Stimulated activated CD8-positive, alpha-beta memory T cell treated with anti-CD3 and anti-CD28 coated beads, Interleukin-7, amount 100 ng/mL, for 4 hours (primary cell): ENCODE data around the gene RFX1.
"Not testable (repeated sequence)": the region's sequence is repeated elsewhere in the genome, so short reads cannot be mapped to it uniquely, and the experiment has no call there.

Experiments used
- DNase-seq, 2 donors: peaks; one replicate each; pipeline ENCODE4 v3.0.0-alpha.2; 2020; ENCODE audit warnings: low read depth in 2 of 2

RFX1 gene

GRCh38 chr19:13979244-13979615, 26.9 kb downstream of the RFX1 start:
- DNase-seq, result no peak

DNA sequence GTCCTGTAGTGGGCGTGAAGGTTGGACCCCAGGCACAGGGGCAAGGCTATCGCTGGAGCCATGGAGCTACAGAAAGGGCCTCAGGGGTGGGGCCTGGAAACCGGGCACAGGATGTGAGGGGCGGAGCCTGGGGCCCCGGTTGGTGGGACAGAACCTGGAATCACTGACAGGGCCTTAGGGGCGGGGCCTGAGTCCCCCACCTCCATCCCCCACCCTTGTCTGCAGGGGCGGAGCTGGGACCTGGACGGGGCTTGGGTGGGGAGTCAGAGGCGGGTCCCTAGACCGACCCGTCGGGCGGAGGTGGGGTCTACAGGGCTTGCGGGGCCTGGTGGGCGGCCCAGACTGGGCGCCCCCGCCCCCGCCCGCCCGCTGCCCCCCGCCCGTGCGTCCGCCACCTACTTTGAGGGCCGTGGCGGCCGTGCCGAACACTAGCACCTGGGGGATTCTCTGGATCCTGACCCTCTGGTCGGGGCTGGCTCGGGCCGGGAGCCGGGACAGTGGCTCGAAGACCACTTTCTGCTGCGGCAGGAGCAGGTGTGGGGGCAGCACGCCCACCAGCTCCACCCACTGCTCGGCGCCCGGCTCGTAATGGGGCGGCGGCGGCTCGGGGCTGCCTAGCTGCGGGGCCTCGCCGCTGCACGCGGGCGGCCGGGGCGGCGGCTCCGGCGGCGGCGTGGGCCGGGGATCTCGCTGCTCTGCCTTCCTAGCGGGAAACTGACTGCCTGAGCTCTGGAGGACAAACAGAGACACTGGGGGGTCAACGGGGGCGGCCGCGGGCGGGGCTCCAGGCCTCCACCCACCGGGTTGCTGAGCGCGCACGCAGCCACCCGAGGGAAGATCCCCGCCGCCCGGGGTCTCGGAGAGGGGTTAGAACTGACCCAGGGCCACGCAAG, 27.5 kb downstream of the RFX1 start:
- DNase-seq, result peak in 1 of 2 donors; percentile 36

DNA sequence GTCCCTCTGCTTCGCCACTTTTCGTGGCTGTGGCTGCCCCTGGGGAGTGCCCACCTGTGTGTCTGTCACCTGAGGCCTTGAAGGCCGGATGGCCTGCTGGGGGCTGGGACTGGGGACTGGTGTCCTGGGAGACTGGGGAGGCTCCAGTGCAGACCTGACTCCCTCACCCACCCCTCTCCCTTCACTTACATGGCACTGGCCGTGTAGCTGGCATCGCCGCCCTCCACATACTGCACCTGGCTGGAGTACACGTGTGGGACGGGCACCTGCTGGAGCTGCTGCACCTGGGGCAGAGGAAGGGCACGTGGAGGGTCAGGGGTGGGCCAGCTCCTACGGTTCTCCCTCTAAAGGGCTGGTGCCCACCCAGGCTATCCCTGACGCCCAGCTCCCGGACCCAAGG, 28.3 kb downstream of the RFX1 start:
- DNase-seq, result no peak

DNA sequence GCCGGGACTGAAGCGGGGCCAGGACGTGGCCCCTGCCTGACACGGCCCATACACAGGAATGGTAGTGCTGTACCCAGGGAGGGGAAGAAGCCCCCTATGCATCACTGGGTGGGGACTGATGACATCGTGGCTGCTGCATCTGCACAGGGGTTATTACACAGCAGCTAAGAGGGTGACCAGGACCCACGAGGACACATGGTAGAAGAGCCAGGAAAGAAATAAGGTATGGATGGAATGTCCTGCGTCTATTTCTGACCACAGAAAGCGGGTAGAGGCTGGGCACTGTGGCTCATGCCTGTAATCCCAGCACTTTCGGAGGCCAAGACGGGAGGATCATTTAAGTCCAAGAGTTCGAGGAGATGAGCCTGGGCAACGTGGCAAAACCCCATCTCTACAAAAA, 29.7 kb downstream of the RFX1 start:
- no peak for DNase-seq

- DNase-seq, result no peak
Observed at GRCh38 chr19:13975870-13976269, 30.2 kb downstream of the RFX1 start.

GRCh38 chr19:13974073-13974472, 32.0 kb downstream of the RFX1 start:
- no peak for DNase-seq

DNA sequence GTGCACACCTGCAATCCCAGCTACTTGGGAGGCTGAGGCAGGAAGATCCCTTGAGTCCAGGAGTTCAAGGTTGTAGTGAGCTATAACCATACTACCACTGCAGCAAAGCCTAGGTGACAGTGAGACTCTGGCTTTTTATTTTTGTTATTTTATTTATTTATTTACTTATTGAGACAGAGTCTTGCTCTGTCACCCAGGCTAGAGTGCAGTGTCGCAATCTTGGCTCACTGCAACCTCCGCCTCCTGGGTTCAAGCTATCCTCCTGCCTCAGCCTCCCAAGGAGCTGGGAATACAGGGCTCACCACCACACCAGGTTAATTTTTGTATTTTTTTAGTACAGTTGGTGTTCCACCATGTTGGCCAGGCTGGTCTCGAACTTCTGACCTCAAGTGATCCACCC, 32.6 kb downstream of the RFX1 start:
- DNase-seq, result not testable (repeated sequence)

- DNase-seq, result no peak
Observed at GRCh38 chr19:13972368-13973155, 33.6 kb downstream of the RFX1 start.

GRCh38 chr19:13971868-13972267, 34.3 kb downstream of the RFX1 start:
- DNase-seq, result not testable (repeated sequence)

- DNase-seq, result no peak
Observed at GRCh38 chr19:13969897-13970296, 36.2 kb downstream of the RFX1 start.

GRCh38 chr19:13968999-13969398, 37.1 kb downstream of the RFX1 start:
- no peak for DNase-seq

DNA sequence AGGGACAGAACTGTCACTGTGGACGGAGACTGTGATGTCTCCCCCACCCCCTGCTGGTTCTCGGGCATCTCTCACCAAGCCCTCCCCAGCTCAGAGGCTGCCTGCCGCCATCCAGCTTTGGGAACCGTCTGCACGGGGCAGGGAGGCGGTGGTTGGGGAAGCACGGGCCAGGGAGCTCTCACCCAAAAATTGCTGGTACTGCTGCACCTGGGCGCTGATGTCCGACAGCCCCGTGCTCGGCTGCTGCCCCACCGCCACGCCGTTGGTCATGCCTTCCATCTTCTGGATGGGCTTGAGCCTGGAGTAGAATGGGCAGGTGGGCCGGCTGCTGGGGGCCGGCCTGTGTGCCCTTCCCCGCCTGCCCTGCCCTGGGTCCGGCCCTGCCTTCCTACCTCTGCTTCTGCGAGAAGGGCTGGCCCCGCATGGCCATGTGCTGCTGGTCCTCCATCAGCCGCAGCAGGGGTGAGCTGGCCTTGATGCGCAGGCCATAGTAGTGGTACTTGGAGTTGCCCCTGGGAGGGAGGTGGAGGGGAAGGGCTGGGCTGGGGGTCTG, 37.7 kb downstream of the RFX1 start:
- no peak for DNase-seq

GRCh38 chr19:13967206-13967605, 38.9 kb downstream of the RFX1 start:
- DNase-seq, result not testable (repeated sequence)

- no peak for DNase-seq
Observed at GRCh38 chr19:13966684-13967128, 39.4 kb downstream of the RFX1 start.

DNA sequence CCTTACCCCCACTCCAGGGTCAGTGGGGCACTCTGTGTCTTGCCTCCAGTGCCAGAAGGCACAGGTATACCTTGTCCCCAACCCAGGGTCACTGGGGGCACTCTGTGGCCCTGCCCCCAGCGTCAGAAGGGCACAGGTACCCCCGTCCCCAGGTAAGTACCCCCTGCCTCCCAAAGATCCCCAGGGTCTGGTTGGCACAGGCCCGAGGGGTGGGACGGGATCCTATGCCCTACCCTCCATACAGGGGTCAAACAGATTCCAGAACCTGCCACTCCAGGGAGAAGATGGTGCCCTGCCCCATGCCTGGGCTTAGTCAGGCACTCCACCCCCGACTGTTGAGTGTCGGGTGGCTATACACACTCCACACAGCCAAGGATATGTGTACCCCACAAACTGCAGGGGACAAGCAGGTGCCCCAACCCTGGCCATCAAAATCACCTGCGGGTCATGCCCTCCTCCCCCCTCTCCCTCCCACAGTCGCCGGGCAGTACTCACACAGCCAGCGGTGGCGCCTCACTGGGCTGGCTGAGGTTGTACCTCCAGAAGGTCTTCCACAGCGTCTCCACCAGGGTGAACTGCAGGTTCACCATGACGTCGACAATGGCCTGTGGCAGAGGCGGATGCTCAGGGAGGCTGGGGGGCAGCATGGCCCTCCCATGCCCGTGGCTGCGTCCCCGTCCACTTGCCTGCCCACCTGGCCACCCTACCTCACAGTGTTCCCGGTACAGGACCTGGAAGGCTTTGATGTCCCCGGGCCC, 40.0 kb downstream of the RFX1 start:
- DNase-seq, result no peak

- no peak for DNase-seq
Observed at GRCh38 chr19:13965377-13965896, 40.7 kb downstream of the RFX1 start.

DNA sequence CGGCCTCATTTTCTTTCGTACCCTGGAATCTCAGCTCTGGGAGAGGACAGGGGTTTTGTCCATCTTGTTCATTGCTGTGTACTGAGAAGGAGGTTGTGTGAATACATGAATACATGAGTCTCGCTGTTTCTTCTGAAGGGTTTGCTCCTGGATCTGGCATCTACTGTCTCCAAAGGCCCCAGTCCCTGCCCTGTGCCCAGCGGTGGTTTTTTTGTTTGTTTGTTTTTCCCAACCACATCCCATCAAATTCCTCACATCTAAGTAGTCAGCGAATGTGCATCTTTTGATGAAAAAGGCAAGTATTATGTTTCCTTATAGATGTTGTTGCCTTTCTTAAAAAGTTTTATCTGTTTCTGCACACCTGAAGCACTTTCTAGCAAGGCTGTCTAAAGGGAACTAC, 41.3 kb downstream of the RFX1 start:
- DNase-seq, result no peak

- no peak for DNase-seq
Observed at GRCh38 chr19:13963603-13964105, 42.5 kb downstream of the RFX1 start.

DNA sequence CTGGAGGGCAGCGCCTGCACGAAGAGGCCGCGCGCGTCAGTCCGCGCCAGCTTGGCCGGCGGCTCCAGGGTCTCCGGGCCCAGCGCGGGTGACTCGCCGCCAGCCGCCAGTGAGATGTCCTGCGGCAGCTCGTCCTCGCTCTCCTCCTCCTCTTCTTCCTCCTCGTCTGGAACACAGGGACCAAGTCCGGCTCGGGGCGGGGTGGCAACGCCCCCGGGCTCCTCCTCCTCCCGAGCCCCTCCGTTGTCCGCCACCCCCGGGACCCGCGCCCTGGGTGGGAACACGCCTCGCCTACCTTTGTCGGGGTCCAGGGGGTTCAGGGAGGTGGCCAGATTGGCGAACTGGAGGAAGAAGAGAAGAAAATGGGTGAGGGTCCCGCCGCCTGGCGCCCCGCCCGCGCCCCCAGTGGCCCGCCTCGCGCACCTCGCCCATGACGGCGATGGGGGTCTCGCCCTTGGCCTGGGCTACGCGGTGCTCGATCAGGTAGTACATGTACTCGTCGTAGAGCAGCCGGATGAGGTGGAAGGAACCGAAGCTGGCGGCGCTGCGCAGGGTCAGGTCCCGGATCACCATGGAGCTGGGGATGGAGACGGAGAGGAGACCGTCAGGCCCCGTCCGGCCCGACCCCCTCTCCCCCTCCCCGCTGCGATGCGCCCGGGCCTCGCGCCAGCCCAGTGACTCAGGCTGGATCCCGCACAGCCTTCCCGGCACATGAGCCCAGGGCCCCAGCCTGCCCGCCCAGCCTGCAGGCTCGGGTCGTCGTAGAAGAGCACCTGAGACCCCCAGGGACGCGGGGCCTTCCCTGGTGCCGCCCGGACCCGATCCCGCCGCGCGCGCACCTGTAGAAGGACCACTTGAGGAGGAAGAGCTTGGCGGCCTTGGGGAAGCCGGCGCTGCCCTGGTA, 43.2 kb downstream of the RFX1 start:
- DNase-seq, result no peak
